Right ventricle myocardium inferior (tissue), 1 donor: ENCODE results near the gene USP40. TPM values are rescaled to one million over a fixed set of nuclear protein-coding genes. Genes with fewer than 3 reads are reported as not detected.

Experiments
- ATAC-seq: fragments of 200-7000 bp; cut with Tn5 transposase; one replicate; pipeline ENCODE4 v1.9.1; 2020; ENCODE audit warnings: mild to moderate bottlenecking, moderate library complexity
- DNase-seq: peaks from one replicate; pipeline ENCODE4 v3.0.0; 2021; ENCODE audit errors: missing footprints
- intact Hi-C: fragments of 100-400 bp; cut with DNase I; formaldehyde crosslinking; loops from one replicate; pipeline ENCODE4 v1.11.0; 2022
- total RNA-seq: library from RNA; stranded (reverse); fragmentation: NEBNext Ultra II Directional; extraction: Animal tissue kit (Norgen Biotek cat#: 25700); gene quantifications from one replicate; pipeline ENCODE4 v1.2.1, GENCODE V29; 2021
- donor health status: DM: no; HTN: yes; CAD: no; lungs with severe emphysema.

The USP40 gene
- total RNA-seq, 1 donor from 2014 or later, result 17.2 TPM

DNA sequence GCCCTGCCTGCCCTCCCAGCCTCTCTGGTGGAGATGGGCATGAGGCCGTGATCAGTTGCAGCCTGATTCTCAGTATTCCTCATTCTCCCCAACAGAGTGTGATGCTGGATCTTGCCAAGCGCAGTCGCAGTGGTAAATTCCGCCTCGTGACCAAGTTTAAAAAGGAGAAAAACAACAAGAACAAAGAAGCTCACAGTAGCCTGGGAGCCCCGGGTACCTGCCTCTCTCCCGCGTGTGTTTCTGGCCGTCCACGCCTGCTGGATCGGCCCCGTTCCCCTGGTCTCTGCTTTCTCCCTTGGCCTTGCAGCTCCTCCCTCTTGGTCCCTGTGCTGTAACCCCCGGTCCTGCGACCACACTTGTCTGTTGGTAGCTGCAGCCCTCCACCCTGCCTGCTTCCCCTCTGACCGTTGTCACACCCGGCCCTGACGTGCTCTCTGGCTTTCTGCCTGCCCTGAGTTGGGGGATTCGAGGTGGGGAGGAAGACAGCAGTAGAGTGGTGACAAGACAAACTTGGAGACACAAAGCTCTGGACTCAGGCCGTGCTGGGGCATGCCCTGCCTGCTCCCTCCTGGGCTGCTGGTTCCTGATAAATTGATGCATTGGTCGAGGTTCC, 99.5 kb downstream of the USP40 start:
- ATAC-seq, result no peak
- no peak for DNase-seq

GRCh38 chr2:233464531-233465240, 101.9 kb downstream of the USP40 start:
- ATAC-seq (no peak), DNase-seq (no peak)
- intact Hi-C loops, result no loop called here

More for the DNA sequence above, 99.5 kb downstream of the USP40 start:
- intact Hi-C loops, result no loop called here

DNA sequence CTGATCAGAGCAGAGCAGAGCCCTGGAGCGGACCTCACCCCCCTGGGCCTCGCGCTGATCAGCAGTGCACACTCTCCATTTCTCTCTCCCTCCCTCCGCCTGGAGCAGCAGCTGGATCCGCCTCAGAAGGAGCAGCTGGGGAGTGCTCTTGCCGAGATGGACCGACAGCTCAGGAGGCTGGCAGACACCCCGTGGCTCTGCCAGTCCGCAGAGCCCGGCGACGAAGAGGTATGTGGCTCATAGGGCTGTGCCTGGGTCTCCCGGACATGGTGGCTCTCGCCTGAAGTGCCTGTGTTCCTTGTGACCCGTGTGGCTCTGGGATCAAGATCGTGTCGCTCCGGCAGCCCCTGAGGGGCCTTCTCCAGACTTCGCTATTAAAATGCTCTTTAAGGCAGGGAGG, 102.5 kb downstream of the USP40 start:
- DNase-seq, result no peak
- intact Hi-C loops, result no loop called here
- no peak for ATAC-seq

DNA sequence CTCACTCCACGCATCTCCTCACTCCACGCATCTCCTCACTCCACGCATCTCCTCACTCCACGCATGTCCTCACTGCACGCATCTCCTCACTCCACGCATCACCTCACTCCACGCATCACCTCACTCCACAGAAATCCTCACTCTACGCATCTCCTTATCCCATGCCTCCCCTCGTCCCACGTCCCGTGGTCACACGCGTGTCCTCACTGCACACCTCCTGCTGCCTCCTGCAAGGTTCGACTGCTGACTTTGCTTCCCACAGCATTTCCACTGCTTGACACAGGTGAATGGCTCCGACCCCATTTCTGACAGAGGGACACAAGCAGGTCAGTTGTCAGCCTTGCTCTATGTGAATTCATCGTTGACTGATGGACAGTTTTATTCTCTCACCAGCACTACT, 103.0 kb downstream of the USP40 start:
- intact Hi-C loops, result no loop called here
- DNase-seq, result no peak
- ATAC-seq, result no peak

- no peak for ATAC-seq
- intact Hi-C loops, result no loop called here
- no peak for DNase-seq
These were observed 103.6 kb downstream of the USP40 start for GRCh38 chr2:233462826-233463470.

GRCh38 chr2:233462202-233462785, 104.3 kb downstream of the USP40 start:
- DNase-seq (no peak), ATAC-seq (no peak)
- intact Hi-C loops, result no loop called here

- DNase-seq, result no peak
- no peak for ATAC-seq
- intact Hi-C loops, result no loop called here
These were observed 105.1 kb downstream of the USP40 start for GRCh38 chr2:233461481-233461891.

- DNase-seq, result no peak
- intact Hi-C loops, result no loop called here
- ATAC-seq, result peak; percentile 61
These were observed 105.7 kb downstream of the USP40 start for GRCh38 chr2:233460726-233461441.

DNA sequence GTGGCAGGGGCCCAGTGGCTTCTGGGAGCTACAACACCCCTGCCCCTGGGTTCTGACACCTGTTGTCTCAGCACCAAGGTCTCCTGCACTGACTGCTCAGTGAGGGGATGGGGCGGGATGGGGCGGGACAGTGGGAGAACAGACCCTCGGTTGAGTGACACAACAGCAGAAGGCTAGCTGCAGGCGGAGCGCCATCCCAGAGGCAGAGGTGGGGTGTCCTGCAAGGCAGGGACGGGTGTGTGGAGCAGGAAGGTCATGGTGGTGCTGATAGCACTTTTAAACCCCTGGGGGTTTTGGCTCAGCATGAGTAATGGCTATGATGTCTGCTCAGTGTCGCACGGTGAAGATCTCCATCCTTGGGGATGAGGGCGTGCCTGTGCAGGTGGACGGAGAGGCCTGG, 107.2 kb downstream of the USP40 start:
- no peak for ATAC-seq
- intact Hi-C loops, result no loop called here
- no peak for DNase-seq

- ATAC-seq (no peak), DNase-seq (no peak)
- intact Hi-C loops, result no loop called here
These were observed 107.8 kb downstream of the USP40 start for GRCh38 chr2:233458826-233459225.

DNA sequence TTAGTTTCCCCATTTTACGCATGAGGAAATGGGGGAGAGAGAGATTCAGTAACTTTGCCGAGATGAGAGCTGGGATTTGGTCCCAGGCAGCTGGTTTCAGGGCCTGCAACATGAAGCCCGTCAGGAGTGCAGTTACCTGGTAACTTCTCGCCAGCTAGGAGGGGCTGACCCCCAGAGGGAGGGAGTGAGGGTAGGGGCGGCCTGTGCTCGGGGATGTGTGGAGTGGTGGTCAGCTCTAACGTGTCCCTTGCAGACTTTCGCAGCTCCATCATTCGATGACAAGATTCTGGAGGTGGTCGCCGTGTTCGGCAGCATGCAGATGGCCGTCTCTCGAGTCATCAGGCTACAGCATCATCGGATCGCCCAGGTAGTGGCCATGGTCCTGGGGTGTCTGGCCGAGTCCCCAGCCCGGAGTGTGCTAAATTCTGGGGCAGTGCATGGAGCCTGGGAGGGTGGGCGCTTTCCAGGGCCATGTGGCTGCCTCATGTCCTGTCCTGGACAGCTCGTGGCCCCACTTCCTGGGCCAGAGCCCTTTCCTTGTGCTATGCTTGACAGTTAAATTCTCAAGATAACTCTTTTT, 108.5 kb downstream of the USP40 start:
- ATAC-seq (no peak), DNase-seq (no peak)
- intact Hi-C loops, result no loop called here

DNA sequence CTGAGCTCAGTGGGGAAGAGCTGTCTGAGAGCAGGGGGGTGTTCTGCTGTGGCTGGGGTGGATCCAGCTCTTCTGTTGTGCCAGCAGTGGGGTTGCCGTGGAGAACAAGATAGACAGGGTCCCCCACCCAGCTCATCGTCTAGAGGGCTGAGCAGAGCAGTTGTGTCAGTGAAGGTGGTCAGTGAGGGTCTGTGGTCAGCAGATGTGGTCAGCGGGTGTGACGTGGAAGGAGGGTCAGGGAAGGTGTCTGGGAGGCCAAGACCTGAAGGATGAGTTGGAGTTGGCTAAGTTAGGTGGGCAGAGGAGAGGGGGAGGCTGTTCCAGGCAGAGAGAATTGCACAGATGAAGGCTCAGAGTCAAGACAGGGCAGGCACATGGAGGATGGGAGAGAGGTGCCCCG, 109.2 kb downstream of the USP40 start:
- ATAC-seq (no peak), DNase-seq (no peak)
- intact Hi-C loops, result no loop called here

DNA sequence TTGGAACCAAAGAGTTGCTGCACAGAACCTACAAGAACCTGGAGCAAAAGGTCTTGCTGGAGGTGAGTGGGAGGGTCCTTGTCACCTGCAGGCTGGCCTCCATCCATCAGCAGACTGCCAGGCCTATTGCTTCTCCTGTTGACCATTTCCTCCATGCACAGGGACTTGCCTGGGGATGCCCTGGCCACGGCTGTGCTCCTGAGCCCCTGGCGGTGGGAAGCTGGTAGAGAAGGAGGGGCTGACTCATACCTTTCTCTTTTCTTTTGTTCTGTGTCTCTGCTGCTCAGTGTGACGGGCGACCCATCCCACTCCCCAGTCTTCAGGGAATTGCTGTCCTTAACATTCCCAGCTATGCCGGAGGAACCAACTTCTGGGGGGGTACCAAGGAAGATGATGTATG, 109.6 kb downstream of the USP40 start:
- DNase-seq (no peak), ATAC-seq (no peak)
- intact Hi-C loops, result no loop called here

DNA sequence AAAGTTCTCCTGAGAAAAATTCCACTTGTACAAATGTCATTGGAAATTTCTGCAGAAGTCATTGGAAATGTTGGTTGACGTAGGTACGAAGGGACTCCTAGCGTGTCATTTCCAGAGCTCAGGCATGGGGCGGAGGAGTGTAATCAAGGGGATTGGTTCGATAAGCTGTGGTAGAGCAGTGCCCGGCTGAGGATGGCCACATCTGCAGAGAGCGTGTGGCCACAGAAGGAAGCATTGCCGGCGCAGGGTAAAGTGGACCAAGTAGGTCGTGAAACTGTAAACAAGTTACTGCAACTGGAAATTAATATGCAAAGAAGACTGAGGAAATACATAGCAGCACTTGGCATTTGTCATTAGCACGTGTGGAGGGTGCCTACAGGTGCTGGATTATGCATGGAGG, 110.5 kb downstream of the USP40 start:
- intact Hi-C loops, result no loop called here
- no peak for DNase-seq
- ATAC-seq, result no peak

- no peak for DNase-seq
- no peak for ATAC-seq
- intact Hi-C loops, result no loop called here
These were observed 111.1 kb downstream of the USP40 start for GRCh38 chr2:233455491-233455890.

DNA sequence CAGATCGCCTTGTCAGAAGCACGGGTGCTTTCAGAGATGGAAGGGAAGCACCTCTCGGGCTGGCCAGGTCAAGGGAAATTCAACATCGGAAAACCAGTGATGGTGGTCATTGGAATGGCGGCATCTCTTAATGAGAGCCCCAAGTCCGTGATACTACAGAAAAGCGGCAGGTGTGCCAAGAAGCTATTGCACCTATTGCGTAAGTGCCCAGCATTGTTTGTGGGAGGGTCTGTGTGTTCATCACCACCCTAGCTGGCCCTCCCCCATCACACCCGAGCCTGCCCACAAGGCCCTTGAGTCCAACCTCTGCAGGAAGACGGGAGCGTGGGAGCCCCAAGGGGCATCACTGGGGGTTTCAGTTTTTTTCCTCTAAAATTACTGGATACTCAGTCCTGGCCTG, 111.6 kb downstream of the USP40 start:
- ATAC-seq (no peak), DNase-seq (no peak)
- intact Hi-C loops, result no loop called here

GRCh38 chr2:233453916-233454315, 112.7 kb downstream of the USP40 start:
- DNase-seq, result no peak
- intact Hi-C loops, result no loop called here

GRCh38 chr2:233453111-233453915, 113.3 kb downstream of the USP40 start:
- ATAC-seq, result peak; percentile 41

More at GRCh38 chr2:233453916-233454315, 112.7 kb downstream of the USP40 start:
- ATAC-seq, result no peak

More at GRCh38 chr2:233453111-233453915, 113.3 kb downstream of the USP40 start:
- DNase-seq, result no peak
- intact Hi-C loops, result no loop called here
